ENCODE results near the gene MAPK10.

MAPK10 gene

DNA sequence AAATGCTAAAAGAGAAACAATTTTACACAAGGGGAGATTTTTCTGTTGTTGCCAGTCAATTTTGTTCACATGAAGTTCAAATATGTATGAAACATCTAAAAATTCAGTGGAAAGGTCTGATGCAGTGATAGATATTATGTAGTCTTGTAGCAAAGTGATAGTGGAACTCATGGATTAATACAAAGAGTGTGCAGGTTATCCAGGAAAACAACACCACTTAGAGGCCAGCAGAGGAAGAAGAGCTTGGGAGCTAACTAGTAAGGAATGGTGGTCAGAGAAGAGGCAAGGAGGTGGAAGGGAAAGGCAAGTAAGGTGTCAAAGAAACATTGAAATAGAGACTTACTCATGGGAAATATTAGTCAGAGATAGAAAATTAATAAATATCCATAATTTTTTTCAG, 395.6 kb downstream of the MAPK10 start:
- DNase-seq, result no peak

GRCh38 chr4:85963231-85963630, 396.6 kb downstream of the MAPK10 start:
- DNase-seq, result no peak

GRCh38 chr4:85961887-85962286, 398.0 kb downstream of the MAPK10 start:
- no peak for DNase-seq

DNA sequence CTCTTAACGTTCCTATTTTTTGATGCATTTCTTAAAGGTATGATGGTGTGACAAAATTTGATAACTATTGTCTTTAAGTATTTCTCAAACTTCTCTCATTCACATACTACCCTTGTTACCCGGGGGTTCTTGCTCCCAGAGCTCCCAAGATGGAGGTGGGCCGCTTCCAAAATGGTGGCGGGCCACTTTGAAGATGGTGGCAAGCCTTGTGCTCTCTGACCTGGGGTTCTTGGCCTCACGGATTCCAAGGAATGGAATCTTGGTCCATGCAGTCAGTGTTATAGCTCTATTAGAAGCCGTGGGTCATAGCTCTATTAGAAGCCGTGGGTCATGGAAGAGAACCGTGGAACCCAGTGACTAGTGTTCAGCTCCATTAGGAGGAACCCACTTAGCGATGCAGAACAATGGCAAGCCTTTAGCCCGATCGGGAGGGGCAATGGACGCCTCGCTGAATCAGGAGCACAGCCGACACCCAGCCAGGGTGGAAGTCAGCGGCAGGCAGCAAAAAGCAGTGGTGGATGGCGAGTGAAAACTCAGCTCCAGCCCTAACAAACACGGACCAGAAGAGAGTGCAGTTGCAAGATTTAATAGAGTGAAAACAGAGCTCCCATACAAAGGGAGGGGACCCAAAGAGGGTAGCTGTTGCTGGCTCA, 403.4 kb downstream of the MAPK10 start:
- no peak for DNase-seq

DNA sequence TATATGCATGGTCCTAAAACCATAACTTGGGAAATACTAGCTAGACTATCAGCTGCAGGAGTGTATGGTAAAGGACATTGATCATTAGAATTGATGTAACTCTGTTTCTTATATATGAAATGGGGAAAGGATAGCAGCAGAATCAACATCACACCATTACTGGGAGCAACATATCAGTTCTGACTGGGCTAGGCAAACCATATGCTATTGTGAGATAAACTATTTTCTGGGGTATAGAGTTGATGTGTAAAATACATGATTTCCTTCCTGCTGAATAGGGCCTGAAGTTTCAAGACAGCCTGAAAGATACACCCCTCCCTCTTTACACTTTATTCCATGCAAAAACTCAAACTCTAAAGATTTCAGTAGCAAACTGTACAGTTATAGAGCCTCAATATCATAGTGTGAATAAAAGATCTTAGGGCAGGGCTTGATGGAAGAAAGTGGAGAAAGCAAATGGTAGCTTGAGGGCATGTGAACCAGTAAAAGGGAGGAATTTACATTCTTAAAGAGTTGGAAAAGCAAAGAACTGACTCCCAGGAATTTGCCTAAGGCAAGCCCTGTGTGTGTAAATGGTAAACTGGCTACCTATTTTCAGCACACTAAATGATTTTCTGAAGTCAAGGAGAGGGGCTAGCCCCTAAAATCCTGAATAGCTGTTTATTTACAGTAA, 404.1 kb downstream of the MAPK10 start:
- no peak for DNase-seq

DNA sequence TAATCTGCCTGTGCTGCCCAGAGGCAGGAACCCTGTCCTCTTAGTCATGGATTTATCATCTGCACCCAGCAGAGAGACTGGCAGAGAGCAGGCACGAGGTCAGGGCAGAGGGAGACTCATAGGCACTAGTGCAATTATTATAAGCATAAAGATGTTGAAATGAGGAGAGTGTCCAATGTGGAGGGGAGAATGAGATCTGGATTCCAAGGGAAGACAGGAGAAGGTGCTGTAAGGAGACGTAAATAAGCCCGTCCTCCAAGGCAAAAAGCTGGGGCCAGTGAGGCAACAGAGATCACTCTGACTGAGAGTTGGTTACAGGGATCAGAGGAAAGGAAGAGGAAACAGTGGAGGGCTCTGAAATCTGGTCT, 406.2 kb downstream of the MAPK10 start:
- no peak for DNase-seq

- no peak for DNase-seq
These were observed 406.7 kb downstream of the MAPK10 start for GRCh38 chr4:85952972-85953650.

GRCh38 chr4:85952528-85952927, 407.3 kb downstream of the MAPK10 start:
- DNase-seq, result no peak

GRCh38 chr4:85951099-85951498, 408.8 kb downstream of the MAPK10 start:
- DNase-seq, result no peak

DNA sequence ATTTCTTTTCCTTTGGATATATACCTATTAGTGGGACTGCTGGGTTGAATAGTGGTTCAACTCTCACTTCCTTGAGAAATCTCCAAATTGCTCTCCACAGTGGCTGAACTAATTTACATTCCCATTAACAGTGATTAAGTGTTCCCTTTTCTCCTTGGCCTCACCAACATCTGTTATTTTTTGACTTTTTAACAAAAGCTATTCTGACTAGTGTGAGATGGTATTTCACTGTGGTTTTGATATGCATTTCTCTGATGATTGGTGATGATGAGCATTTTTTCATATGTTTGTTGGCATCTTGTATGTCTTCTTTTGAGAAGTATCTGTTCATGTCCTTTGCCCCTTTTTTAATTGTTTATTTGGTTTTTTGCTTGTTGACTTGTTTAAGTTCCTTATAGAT, 413.0 kb downstream of the MAPK10 start:
- DNase-seq, result no peak

DNA sequence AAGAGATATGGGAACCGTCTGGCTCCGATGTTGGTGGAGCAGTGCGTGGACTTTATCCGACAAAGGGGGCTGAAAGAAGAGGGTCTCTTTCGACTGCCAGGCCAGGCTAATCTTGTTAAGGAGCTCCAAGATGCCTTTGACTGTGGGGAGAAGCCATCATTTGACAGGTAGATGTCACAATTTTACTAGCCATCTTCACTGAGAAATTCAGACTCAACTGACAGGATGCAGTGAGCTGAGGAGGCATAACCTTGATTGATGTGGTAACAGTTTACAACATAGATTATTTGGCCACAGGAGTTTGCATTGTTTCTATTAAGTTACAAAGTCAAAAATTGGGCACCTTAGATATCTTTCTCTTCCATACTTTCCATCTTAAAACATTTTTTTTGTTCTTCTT, 417.7 kb downstream of the MAPK10 start:
- DNase-seq, result no peak

DNA sequence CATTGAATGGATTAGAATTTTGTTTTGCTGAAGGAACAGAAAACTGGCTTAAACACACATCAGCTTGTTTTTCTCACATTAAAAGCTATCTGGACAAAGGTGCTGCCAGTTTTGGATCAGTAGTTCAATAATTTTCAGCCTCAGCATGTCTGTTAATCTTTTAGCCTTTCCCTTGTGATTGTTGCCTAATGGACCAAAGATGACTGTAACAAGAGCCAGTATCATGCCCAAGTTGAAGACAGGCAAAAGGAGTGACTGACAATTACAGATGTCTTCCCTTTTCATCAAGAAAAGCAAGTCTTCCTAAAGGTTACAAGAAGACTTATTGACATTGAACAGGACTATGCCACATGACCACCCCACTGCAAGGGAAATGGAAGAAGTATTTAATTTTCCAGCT, 419.7 kb downstream of the MAPK10 start:
- no peak for DNase-seq
